Neural progenitor cell (in vitro differentiated cells): ENCODE results near the gene SMAD7.

Experiments
- EZH2 ChIP-seq: fragments of 200-600 bp; sonication (generic); IDR thresholded peaks from 2 replicates; pipeline ENCODE4 v1.6.1; 2017; ENCODE audit warnings: antibody characterized with exemption, mild to moderate bottlenecking, moderate library complexity
- TF ChIP-seq, protein P1 (sequence below): fragments of 200-600 bp; sonication (generic); IDR thresholded peaks from 2 replicates; pipeline ENCODE4 v1.5.1; 2017; ENCODE audit warnings: antibody characterized with exemption, mild to moderate bottlenecking

DNA sequence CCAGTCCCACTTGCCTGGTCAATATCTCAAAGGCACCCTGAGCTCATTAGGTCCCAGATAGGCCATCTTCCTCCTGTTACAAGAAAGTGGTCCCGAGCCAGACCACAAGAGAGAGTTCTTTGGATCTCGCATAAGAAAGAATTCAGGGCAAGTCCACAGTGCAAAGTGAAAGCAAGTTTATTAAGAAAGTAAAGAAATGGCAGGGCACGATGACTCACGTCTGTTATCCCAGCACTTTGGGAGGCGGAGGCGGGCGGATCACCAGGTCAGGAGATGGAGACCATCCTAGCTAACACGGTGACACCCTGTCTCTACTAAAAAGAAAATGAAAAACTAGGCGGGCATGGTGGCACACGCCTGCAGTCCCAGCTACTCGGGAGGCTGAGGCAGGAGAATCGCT lies 10.8 kb upstream of the SMAD7 start:
- TF ChIP-seq, protein P1, sequence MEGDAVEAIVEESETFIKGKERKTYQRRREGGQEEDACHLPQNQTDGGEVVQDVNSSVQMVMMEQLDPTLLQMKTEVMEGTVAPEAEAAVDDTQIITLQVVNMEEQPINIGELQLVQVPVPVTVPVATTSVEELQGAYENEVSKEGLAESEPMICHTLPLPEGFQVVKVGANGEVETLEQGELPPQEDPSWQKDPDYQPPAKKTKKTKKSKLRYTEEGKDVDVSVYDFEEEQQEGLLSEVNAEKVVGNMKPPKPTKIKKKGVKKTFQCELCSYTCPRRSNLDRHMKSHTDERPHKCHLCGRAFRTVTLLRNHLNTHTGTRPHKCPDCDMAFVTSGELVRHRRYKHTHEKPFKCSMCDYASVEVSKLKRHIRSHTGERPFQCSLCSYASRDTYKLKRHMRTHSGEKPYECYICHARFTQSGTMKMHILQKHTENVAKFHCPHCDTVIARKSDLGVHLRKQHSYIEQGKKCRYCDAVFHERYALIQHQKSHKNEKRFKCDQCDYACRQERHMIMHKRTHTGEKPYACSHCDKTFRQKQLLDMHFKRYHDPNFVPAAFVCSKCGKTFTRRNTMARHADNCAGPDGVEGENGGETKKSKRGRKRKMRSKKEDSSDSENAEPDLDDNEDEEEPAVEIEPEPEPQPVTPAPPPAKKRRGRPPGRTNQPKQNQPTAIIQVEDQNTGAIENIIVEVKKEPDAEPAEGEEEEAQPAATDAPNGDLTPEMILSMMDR = no peak
- no peak for TF ChIP-seq EZH2
